Measurements from ENCODE around the gene ATG5.

GRCh38 chr6:106134906-106135634 is 190.5 kb downstream of the ATG5 start:
- TF ChIP-seq TAF1 (IDR thresholded peaks at IDR 0.05; ENCODE audit: borderline replicate concordance, low read depth, low read length) (no peak), POLR2A (IDR thresholded peaks at IDR 0.05; ENCODE audit: low read depth, low read length) (no peak), POLR2AphosphoS5 (IDR thresholded peaks at IDR 0.05; ENCODE audit: low read depth, low read length) (no peak)

Data from GM12892 (cell line).